Neuron (in vitro differentiated cells): ENCODE results near the gene FOXP1.

Source experiments
- H2AFZ ChIP-seq: one replicate; pipeline ENCODE4 v1.6.1; 2013; ENCODE audit warnings: low read depth, mild to moderate bottlenecking, inconsistent platforms, low read length, moderate library complexity
- H3K27me3 ChIP-seq: one replicate; pipeline ENCODE4 v1.6.1; 2013; ENCODE audit warnings: low read length; ENCODE audit not compliant: insufficient read depth
- H3K36me3 ChIP-seq: one replicate; pipeline ENCODE4 v1.6.1; 2013; ENCODE audit warnings: low read length; ENCODE audit not compliant: insufficient read depth
- H3K4me1 ChIP-seq: one replicate; pipeline ENCODE4 v1.6.1; 2013; ENCODE audit warnings: low read length; ENCODE audit not compliant: insufficient read depth
- H3K4me3 ChIP-seq: 2 replicates; pipeline ENCODE4 v1.5.1; 2013; ENCODE audit warnings: mild to moderate bottlenecking, low read length, moderate library complexity
- H3K9me3 ChIP-seq: one replicate; pipeline ENCODE4 v1.6.1; 2013; ENCODE audit warnings: low read length

The FOXP1 gene

GRCh38 chr3:71583566-71584393 is at the start of gene FOXP1:
TSS of gene FOXP1 (minus strand) at chr3:71583728. CDS start at chr3:71198381, 385,347 bp downstream.
- Histone ChIP-seq H3K4me3 (peak within 1 kb of the TSS; percentile 81), H2AFZ (peak within 1 kb of the TSS; percentile 82), H3K36me3 (no peaks in the 10 kb centered on the region), H3K4me1 (peaks cover 32% of the 10 kb centered on the region), H3K27me3 (no peaks in the 10 kb centered on the region), H3K9me3 (no peaks in the 10 kb centered on the region)

GRCh38 chr3:71629711-71630110 is 46.2 kb upstream of the FOXP1 start:
- H3K4me3 ChIP-seq, result no peak overlapping the region
- H2AFZ ChIP-seq, result no peak overlapping the region
- no peaks in the 10 kb centered on the region for H3K4me1 ChIP-seq
- H3K36me3 ChIP-seq, result no peaks in the 10 kb centered on the region
- H3K9me3 ChIP-seq, result no peaks in the 10 kb centered on the region
- no peaks in the 10 kb centered on the region for H3K27me3 ChIP-seq

GRCh38 chr3:71629289-71629688 is 45.8 kb upstream of the FOXP1 start:
- no peaks in the 10 kb centered on the region for H3K9me3 ChIP-seq
- H3K36me3 ChIP-seq, result no peaks in the 10 kb centered on the region
- no peaks in the 10 kb centered on the region for H3K27me3 ChIP-seq
- no peak overlapping the region for H3K4me3 ChIP-seq
- H2AFZ ChIP-seq, result no peak overlapping the region
- H3K4me1 ChIP-seq, result no peaks in the 10 kb centered on the region

- Histone ChIP-seq H3K27me3 (no peaks in the 10 kb centered on the region), H3K36me3 (no peaks in the 10 kb centered on the region), H2AFZ (no peak overlapping the region), H3K9me3 (no peaks in the 10 kb centered on the region), H3K4me3 (no peak overlapping the region), H3K4me1 (no peaks in the 10 kb centered on the region)
These were observed 45.0 kb upstream of the FOXP1 start for GRCh38 chr3:71628522-71628921.

GRCh38 chr3:71625676-71626075 is 42.1 kb upstream of the FOXP1 start:
- Histone ChIP-seq H3K4me1 (no peaks in the 10 kb centered on the region), H3K27me3 (no peaks in the 10 kb centered on the region), H2AFZ (no peak overlapping the region), H3K9me3 (no peaks in the 10 kb centered on the region), H3K4me3 (no peak overlapping the region), H3K36me3 (no peaks in the 10 kb centered on the region)

GRCh38 chr3:71621825-71622537 is 38.5 kb upstream of the FOXP1 start:
- no peaks in the 10 kb centered on the region for H3K4me1 ChIP-seq
- no peak overlapping the region for H2AFZ ChIP-seq
- H3K36me3 ChIP-seq, result no peaks in the 10 kb centered on the region
- no peak overlapping the region for H3K4me3 ChIP-seq
- no peaks in the 10 kb centered on the region for H3K9me3 ChIP-seq
- no peaks in the 10 kb centered on the region for H3K27me3 ChIP-seq

GRCh38 chr3:71618538-71618937 is 35.0 kb upstream of the FOXP1 start:
- Histone ChIP-seq H3K4me1 (no peaks in the 10 kb centered on the region), H3K9me3 (no peaks in the 10 kb centered on the region), H3K36me3 (no peaks in the 10 kb centered on the region), H3K4me3 (no peak overlapping the region), H3K27me3 (no peaks in the 10 kb centered on the region), H2AFZ (no peak overlapping the region)

GRCh38 chr3:71616571-71617021 is 33.1 kb upstream of the FOXP1 start:
- Histone ChIP-seq H3K4me3 (no peak overlapping the region), H2AFZ (no peak overlapping the region), H3K27me3 (no peaks in the 10 kb centered on the region), H3K36me3 (no peaks in the 10 kb centered on the region), H3K9me3 (no peaks in the 10 kb centered on the region), H3K4me1 (no peaks in the 10 kb centered on the region)

GRCh38 chr3:71614869-71615268 is 31.3 kb upstream of the FOXP1 start:
- no peak overlapping the region for H2AFZ ChIP-seq
- H3K9me3 ChIP-seq, result no peaks in the 10 kb centered on the region
- no peak overlapping the region for H3K4me3 ChIP-seq
- no peaks in the 10 kb centered on the region for H3K27me3 ChIP-seq
- no peaks in the 10 kb centered on the region for H3K4me1 ChIP-seq
- no peaks in the 10 kb centered on the region for H3K36me3 ChIP-seq

GRCh38 chr3:71614426-71614825 is 30.9 kb upstream of the FOXP1 start:
- Histone ChIP-seq H2AFZ (no peak overlapping the region), H3K4me1 (no peaks in the 10 kb centered on the region)

GRCh38 chr3:71611099-71611498 is 27.6 kb upstream of the FOXP1 start:
- Histone ChIP-seq H3K36me3 (no peaks in the 10 kb centered on the region), H3K4me3 (no peak overlapping the region), H3K4me1 (no peaks in the 10 kb centered on the region), H2AFZ (no peak overlapping the region), H3K9me3 (no peaks in the 10 kb centered on the region), H3K27me3 (no peaks in the 10 kb centered on the region)

More at GRCh38 chr3:71614426-71614825, 30.9 kb upstream of the FOXP1 start:
- H3K27me3 ChIP-seq, result no peaks in the 10 kb centered on the region
- H3K36me3 ChIP-seq, result no peaks in the 10 kb centered on the region
- no peak overlapping the region for H3K4me3 ChIP-seq
- H3K9me3 ChIP-seq, result no peaks in the 10 kb centered on the region

GRCh38 chr3:71607364-71607763 is 23.8 kb upstream of the FOXP1 start:
- H3K4me1 ChIP-seq, result no peaks in the 10 kb centered on the region

GRCh38 chr3:71606582-71606981 is 23.1 kb upstream of the FOXP1 start:
- H2AFZ ChIP-seq, result no peak overlapping the region
- no peaks in the 10 kb centered on the region for H3K4me1 ChIP-seq
- no peak overlapping the region for H3K4me3 ChIP-seq
- no peaks in the 10 kb centered on the region for H3K9me3 ChIP-seq
- no peaks in the 10 kb centered on the region for H3K27me3 ChIP-seq
- H3K36me3 ChIP-seq, result no peaks in the 10 kb centered on the region

More at GRCh38 chr3:71607364-71607763, 23.8 kb upstream of the FOXP1 start:
- no peaks in the 10 kb centered on the region for H3K36me3 ChIP-seq
- H3K9me3 ChIP-seq, result no peaks in the 10 kb centered on the region
- no peaks in the 10 kb centered on the region for H3K27me3 ChIP-seq
- H3K4me3 ChIP-seq, result no peak overlapping the region
- no peak overlapping the region for H2AFZ ChIP-seq
